Smooth muscle cell (in vitro differentiated cells): Measurements from ENCODE around the gene UPF2. TPM values are rescaled to one million over a fixed set of nuclear protein-coding genes. Genes with fewer than 3 reads are reported as not detected.
A peak's percentile ranks its signal among the peaks of the same experiment; 100 is the strongest.

Experiments
- DNase-seq: peaks from one replicate; lab custom pipeline; 2025; ENCODE audit not compliant: unreplicated experiment; lab: John Stamatoyannopoulos, UW
- H2AFZ ChIP-seq: fragments of 200-600 bp; sonication (generic); 2 replicates; pipeline ENCODE4 v1.6.0; 2016; ENCODE audit warnings: antibody characterized with exemption, low read depth, mild to moderate bottlenecking
- H3F3A ChIP-seq: fragments of 200-600 bp; sonication (generic); 2 replicates; pipeline ENCODE4 v1.6.0; 2017; ENCODE audit warnings: antibody characterized with exemption, low read depth
- H3K27ac ChIP-seq: fragments of 200-600 bp; sonication (generic); 2 replicates; pipeline ENCODE4 v1.5.1; 2016; ENCODE audit warnings: low read depth, mild to moderate bottlenecking
- H3K27me3 ChIP-seq: fragments of 200-600 bp; sonication (generic); 2 replicates; pipeline ENCODE4 v1.6.1; 2016; ENCODE audit warnings: low read depth, mild to moderate bottlenecking
- H3K36me3 ChIP-seq: fragments of 200-600 bp; sonication (generic); 2 replicates; pipeline ENCODE4 v1.5.1; 2016; ENCODE audit warnings: low read depth
- H3K4me1 ChIP-seq: fragments of 200-600 bp; sonication (generic); 2 replicates; pipeline ENCODE4 v1.5.1; 2016; ENCODE audit warnings: low read depth
- H3K4me2 ChIP-seq: fragments of 200-600 bp; sonication (generic); 2 replicates; pipeline ENCODE4 v1.6.0; 2016; ENCODE audit warnings: mild to moderate bottlenecking
- H3K4me3 ChIP-seq: fragments of 200-600 bp; sonication (generic); 2 replicates; pipeline ENCODE4 v1.5.1; 2016; ENCODE audit warnings: mild to moderate bottlenecking
- H3K79me2 ChIP-seq: fragments of 200-600 bp; sonication (generic); 2 replicates; pipeline ENCODE4 v1.6.0; 2016; ENCODE audit warnings: low read depth, mild to moderate bottlenecking
- H3K9ac ChIP-seq: fragments of 200-600 bp; sonication (generic); 2 replicates; pipeline ENCODE4 v1.6.0; 2016; ENCODE audit warnings: low read depth
- H3K9me3 ChIP-seq: fragments of 200-600 bp; sonication (generic); replicated peaks from 2 replicates; pipeline ENCODE4 v1.5.1; 2016; ENCODE audit warnings: low read depth
- H4K20me1 ChIP-seq: fragments of 200-600 bp; sonication (generic); 2 replicates; pipeline ENCODE4 v1.6.0; 2016; ENCODE audit warnings: low read depth
- WGBS: methylation state at CpG from one replicate; pipeline ENCODE4 v1.1.7; 2016; ENCODE audit warnings: low lambda C conversion rate; 5-methylcytosine and 5-hydroxymethylcytosine counted together
- polyA plus RNA-seq: library from polyadenylated mRNA; unstranded; fragments of >200 nt; fragmentation: Nextera tagmentation; extraction: Ambion mirVana; gene quantifications from 2 replicates; pipeline ENCODE4 v1.2.1, GENCODE V29; 2016
- total RNA-seq: library from RNA; depleted of rRNA; stranded (reverse); fragments of >200 nt; gene quantifications from 2 replicates; pipeline ENCODE4 v1.2.3, GENCODE V29; 2014
- TF ChIP-seq, protein P1 (sequence below): fragments of 200-600 bp; sonication (generic); IDR thresholded peaks from 2 replicates; pipeline ENCODE4 v1.5.1; 2017; ENCODE audit warnings: borderline replicate concordance, mild to moderate bottlenecking, antibody characterized with exemption; ENCODE audit not compliant: insufficient read depth, poor library complexity, severe bottlenecking

UPF2 gene
- total and polyA plus RNA-seq, 2 experiments from 2014 or later, result 9.1 to 13.4 TPM

DNA sequence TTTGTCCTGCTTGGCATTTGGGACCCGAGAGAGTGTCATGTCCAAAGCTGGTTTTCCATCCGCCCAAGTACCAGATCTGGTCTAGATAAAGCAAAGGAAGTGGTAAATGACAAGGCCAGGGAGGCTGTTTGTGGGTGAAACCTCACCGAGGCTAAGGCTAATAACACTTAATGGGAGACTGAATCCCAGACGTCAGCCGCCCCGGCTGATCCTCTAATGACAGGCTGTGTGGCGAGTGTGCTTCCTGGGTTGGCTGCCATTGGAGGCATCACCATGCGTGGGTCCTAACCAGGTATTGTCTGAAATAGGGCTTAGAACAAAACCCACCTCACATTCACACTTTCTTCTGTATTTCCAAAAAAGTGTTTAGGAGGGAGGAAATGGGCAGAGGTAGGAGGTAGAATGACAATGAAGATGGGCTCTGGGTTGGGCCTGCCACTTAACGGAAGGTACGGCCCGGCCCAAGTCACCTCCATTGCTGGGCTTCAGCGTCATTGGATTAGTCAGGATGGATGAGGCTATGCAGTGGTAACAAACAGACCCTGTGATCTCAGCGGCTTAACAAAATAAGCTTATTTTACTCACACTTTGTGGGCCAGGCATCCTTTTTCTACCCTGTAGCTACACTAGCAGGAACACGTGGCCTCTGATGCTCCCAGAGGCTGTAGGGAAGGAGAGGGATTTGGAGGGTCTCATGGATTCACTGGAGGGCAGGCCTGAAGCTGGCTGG, 159.8 kb downstream of the UPF2 start:
- TF ChIP-seq, protein P1, sequence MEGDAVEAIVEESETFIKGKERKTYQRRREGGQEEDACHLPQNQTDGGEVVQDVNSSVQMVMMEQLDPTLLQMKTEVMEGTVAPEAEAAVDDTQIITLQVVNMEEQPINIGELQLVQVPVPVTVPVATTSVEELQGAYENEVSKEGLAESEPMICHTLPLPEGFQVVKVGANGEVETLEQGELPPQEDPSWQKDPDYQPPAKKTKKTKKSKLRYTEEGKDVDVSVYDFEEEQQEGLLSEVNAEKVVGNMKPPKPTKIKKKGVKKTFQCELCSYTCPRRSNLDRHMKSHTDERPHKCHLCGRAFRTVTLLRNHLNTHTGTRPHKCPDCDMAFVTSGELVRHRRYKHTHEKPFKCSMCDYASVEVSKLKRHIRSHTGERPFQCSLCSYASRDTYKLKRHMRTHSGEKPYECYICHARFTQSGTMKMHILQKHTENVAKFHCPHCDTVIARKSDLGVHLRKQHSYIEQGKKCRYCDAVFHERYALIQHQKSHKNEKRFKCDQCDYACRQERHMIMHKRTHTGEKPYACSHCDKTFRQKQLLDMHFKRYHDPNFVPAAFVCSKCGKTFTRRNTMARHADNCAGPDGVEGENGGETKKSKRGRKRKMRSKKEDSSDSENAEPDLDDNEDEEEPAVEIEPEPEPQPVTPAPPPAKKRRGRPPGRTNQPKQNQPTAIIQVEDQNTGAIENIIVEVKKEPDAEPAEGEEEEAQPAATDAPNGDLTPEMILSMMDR, result no peak
- Histone ChIP-seq H3F3A (peaks cover 4% of the 10 kb centered on the region), H2AFZ (peak overlapping the region; percentile 63), H4K20me1 (no peaks in the 10 kb centered on the region), H3K9ac (peak overlapping the region; percentile 77), H3K9me3 (no peaks in the 10 kb centered on the region), H3K79me2 (no peaks in the 10 kb centered on the region), H3K4me3 (no peak overlapping the region), H3K27ac (peak overlapping the region; percentile 93), H3K36me3 (no peaks in the 10 kb centered on the region), H3K27me3 (no peaks in the 10 kb centered on the region), H3K4me2 (peak overlapping the region; percentile 47), H3K4me1 (no peaks in the 10 kb centered on the region)
- 54% methylated on average over 14 of the region's 14 CpGs for WGBS
- no peak for DNase-seq

DNA sequence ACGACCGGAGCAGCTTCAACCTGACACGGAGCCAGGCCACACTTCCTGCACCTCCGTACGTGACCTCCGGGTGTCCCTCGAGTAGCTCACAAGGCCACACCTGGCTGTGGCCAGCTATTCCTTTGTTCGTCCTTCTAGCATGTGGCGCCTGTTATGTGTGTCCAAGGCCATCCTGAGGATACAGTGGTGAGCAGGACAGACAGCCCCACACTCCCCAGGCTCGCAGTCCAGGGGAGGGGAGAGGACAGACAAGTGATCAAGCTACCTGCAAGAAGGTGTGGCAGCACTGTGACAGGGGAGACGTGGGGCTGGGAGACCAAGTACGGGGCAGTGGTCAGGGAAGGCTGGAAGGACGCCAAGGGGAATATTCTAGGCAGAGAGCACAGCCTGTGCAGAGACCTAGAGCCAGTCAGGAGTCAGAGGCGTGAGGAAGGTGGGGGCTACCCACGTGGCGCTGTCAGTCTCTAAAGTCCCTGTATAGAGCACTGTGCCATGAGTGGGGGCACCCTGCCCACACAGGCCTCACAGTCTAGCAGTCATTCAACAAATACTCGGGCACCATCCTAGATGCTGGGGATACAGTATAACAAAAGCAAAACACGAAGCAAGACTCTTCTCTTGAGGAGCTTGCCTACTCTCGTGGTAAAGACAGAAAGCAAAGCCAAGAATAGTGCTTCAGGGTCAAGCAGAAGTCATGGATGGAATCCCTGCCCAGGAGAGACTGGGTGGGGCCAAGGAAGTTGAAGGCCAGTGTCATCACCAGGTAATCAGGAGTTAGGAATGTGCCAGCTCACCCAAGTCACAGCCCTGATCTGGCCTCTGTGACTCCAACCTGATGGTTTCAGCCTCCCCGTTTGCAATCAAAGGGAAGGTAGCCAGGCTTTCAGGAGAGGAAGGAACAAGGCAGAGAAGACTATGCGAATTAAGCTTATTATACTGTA, 160.9 kb downstream of the UPF2 start:
- Histone ChIP-seq H3K9me3 (no peaks in the 10 kb centered on the region), H3K4me3 (no peak overlapping the region), H4K20me1 (no peaks in the 10 kb centered on the region), H3K36me3 (no peaks in the 10 kb centered on the region), H3K4me2 (peak overlapping the region; percentile 47), H3K79me2 (no peaks in the 10 kb centered on the region), H3K27ac (peak overlapping the region; percentile 93), H3K9ac (peak overlapping the region; percentile 77), H3F3A (peaks cover 4% of the 10 kb centered on the region), H2AFZ (no peak overlapping the region), H3K27me3 (no peaks in the 10 kb centered on the region), H3K4me1 (no peaks in the 10 kb centered on the region)
- WGBS, result 86% methylated on average over 21 of the region's 21 CpGs
- TF ChIP-seq, protein P1, result no peak
- no peak for DNase-seq

DNA sequence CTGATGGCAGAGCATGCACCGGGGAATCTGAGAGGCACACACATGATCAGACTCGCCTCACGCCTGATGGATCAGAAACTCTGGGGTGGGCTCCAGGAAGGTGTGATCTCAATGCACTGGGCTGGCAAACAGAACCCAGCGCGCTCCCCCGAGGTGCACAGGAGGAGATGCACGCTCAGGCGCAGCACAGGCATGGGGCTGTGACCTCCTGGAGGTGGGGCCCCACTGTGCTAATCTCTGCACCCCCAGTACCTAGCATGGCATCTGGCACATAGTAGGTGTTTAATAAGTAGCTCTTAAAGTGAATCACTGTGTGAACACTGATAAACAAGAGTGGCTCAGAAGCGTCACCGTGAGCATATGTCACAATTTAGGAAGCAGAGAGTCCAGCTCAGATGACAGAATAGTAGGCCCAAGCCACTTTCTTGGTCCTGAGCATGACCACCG, 161.6 kb downstream of the UPF2 start:
- Histone ChIP-seq H3K4me3 (no peak overlapping the region), H2AFZ (no peak overlapping the region), H3K79me2 (no peaks in the 10 kb centered on the region), H3F3A (peaks cover 4% of the 10 kb centered on the region), H3K9ac (no peak overlapping the region), H3K27me3 (no peaks in the 10 kb centered on the region), H3K4me2 (no peak overlapping the region), H3K36me3 (no peaks in the 10 kb centered on the region), H3K4me1 (no peaks in the 10 kb centered on the region), H4K20me1 (no peaks in the 10 kb centered on the region), H3K9me3 (no peaks in the 10 kb centered on the region), H3K27ac (peak overlapping the region; percentile 93)
- 87% methylated on average over 11 of the region's 11 CpGs for WGBS
- DNase-seq, result no peak
- TF ChIP-seq, protein P1, result no peak
